HepG2 (cell line): ENCODE data around the gene STX4. TPM values are rescaled to one million over a fixed set of nuclear protein-coding genes. Genes with fewer than 3 reads are reported as not detected.

Experiments used
- KLF16 ChIP-seq, 2 experiments: sonication (generic) in 1 of 2; formaldehyde crosslinking in 1 of 2; IDR thresholded peaks; 2 replicates each; pipeline versions ENCODE4 v1.6.1 to v1.8.0; 2016 to 2023; ENCODE audit warnings: missing genetic modification reagents in 2 of 2, missing compliant biosample characterization in 1 of 2
- SMAD9 ChIP-seq: sonication (generic); formaldehyde crosslinking; IDR thresholded peaks from 2 replicates; pipeline ENCODE4 v1.5.1; 2020; ENCODE audit warnings: mild to moderate bottlenecking, missing genetic modification reagents
- TOPORS ChIP-seq: sonication (generic); formaldehyde crosslinking; IDR thresholded peaks from 2 replicates; pipeline ENCODE4 v1.8.0; 2023; ENCODE audit warnings: mild to moderate bottlenecking, missing genetic modification reagents
- TRIM24 ChIP-seq: sonication (generic); formaldehyde crosslinking; IDR thresholded peaks from 2 replicates; pipeline ENCODE4 v1.8.0; 2022; ENCODE audit warnings: mild to moderate bottlenecking, missing genetic modification reagents
- ZKSCAN5 ChIP-seq: sonication (generic); formaldehyde crosslinking; IDR thresholded peaks from 2 replicates; pipeline ENCODE4 v1.5.1; 2020; ENCODE audit warnings: mild to moderate bottlenecking, missing genetic modification reagents
- ZNF678 ChIP-seq: sonication (generic); formaldehyde crosslinking; IDR thresholded peaks from 2 replicates; pipeline ENCODE4 v1.4.0; 2020; ENCODE audit warnings: mild to moderate bottlenecking, missing genetic modification reagents
- polyA plus RNA-seq, 8 experiments: library from polyadenylated mRNA; depleted of rRNA in 3 of 8; stranded (reverse) in 7 of 8; unstranded in 1 of 8; fragments of >200 nt; fragmentation: Illumina TruSeq in 4 of 8; extraction: Trizol in 4 of 8; gene quantifications; 2 replicates each; pipeline versions ENCODE4 v1.2.1 to v1.2.3, GENCODE V29; 2011 to 2016; ENCODE audit warnings: low read depth in 4 of 8, missing spikeins in 1 of 8, mixed read lengths in 1 of 8; ENCODE audit not compliant: insufficient read depth in 1 of 8
- total RNA-seq, 5 experiments: library from RNA; depleted of rRNA; stranded (reverse); fragments of >200 nt; fragmentation: Illumina TruSeq; extraction: Trizol; gene quantifications; 2 replicates each; pipeline ENCODE4 v1.2.3, GENCODE V29; 2016; ENCODE audit warnings: low read depth in 1 of 5
- TF ChIP-seq, protein P1 (sequence below): sonication (generic); formaldehyde crosslinking; IDR thresholded peaks from 2 replicates; pipeline ENCODE4 v1.5.0; 2020; ENCODE audit warnings: missing genetic modification reagents, mild to moderate bottlenecking, borderline replicate concordance
- TF ChIP-seq, protein P2 (sequence below): IDR thresholded peaks from 2 replicates; pipeline ENCODE4 v1.6.1; 2016; ENCODE audit warnings: mild to moderate bottlenecking
- TF ChIP-seq, protein P3 (sequence below): sonication (generic); formaldehyde crosslinking; conservative IDR thresholded peaks from 2 replicates; pipeline ENCODE4 v1.4.0; 2020; ENCODE audit warnings: missing genetic modification reagents
- TF ChIP-seq, protein P4 (sequence below): sonication (generic); formaldehyde crosslinking; IDR thresholded peaks from 2 replicates; pipeline ENCODE4 v1.5.0; 2020; ENCODE audit warnings: mild to moderate bottlenecking, missing genetic modification reagents
- TF ChIP-seq, protein P5 (sequence below): sonication (generic); formaldehyde crosslinking; IDR thresholded peaks from 2 replicates; pipeline ENCODE4 v1.5.1; 2020; ENCODE audit warnings: mild to moderate bottlenecking, missing genetic modification reagents, borderline replicate concordance
- TF ChIP-seq, protein P6 (sequence below): sonication (generic); formaldehyde crosslinking; IDR thresholded peaks from 2 replicates; pipeline ENCODE4 v1.5.1; 2020; ENCODE audit warnings: mild to moderate bottlenecking, missing genetic modification reagents

STX4 gene
- total and polyA plus RNA-seq, 2 of the 13 experiments (the other 11 are each of a cell fraction or from before 2014, with no cell fraction given) = 29.2 to 34.6 TPM

DNA sequence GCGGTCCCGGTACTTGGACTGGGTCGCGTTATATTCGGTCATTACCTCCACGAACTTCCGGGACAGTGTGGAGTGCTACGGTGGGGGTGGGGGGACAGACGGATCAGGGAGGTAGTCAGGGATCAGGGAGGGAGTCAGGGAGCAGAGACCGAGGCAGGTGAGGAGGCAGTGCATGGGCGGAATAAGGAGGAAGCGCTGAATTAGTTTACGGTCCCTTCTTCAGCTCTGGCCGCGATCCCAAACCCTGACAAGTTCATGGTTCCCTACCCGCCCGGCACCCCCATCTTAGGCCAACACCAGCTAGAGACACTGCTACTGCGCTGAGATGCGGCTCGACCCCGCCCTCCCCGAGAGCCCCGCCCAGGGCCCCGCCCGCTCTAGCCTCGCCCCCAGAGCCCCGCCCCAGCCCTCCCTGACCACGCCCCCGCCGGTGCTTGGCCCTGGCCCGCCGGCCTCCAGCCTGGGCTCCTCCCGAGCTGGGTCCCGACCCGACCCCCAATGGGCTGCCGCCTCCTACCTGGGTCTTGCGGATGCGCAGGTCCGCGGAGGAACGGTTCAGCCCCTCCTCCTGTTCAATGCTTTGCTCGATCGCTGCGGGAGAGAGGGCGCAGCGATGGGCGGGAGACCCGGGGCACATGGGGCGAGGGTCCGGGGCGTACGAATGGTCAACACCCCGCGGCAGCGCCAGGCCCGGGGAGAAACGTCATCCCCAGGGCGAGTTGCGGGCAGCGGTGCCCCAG is 36.2 kb upstream of the STX4 start (continued):
- TF ChIP-seq, protein P1, sequence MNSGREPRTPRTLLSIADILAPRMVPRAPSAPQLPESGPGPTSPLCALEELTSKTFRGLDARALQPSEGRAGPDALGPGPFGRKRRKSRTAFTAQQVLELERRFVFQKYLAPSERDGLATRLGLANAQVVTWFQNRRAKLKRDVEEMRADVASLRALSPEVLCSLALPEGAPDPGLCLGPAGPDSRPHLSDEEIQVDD (CRISPR knock-in tag) = peak; percentile 31; the same call in 1 of the 2 replicates
- TF ChIP-seq, protein P2, sequence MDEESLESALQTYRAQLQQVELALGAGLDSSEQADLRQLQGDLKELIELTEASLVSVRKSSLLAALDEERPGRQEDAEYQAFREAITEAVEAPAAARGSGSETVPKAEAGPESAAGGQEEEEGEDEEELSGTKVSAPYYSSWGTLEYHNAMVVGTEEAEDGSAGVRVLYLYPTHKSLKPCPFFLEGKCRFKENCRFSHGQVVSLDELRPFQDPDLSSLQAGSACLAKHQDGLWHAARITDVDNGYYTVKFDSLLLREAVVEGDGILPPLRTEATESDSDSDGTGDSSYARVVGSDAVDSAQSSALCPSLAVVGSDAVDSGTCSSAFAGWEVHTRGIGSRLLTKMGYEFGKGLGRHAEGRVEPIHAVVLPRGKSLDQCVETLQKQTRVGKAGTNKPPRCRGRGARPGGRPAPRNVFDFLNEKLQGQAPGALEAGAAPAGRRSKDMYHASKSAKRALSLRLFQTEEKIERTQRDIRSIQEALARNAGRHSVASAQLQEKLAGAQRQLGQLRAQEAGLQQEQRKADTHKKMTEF (CRISPR knock-in tag) = peak; percentile 81
- TF ChIP-seq SMAD9 (CRISPR knock-in tag) = 0 out of 2 replicates have a peak, but pooled peaks have one; percentile 23
- TF ChIP-seq, protein P3, sequence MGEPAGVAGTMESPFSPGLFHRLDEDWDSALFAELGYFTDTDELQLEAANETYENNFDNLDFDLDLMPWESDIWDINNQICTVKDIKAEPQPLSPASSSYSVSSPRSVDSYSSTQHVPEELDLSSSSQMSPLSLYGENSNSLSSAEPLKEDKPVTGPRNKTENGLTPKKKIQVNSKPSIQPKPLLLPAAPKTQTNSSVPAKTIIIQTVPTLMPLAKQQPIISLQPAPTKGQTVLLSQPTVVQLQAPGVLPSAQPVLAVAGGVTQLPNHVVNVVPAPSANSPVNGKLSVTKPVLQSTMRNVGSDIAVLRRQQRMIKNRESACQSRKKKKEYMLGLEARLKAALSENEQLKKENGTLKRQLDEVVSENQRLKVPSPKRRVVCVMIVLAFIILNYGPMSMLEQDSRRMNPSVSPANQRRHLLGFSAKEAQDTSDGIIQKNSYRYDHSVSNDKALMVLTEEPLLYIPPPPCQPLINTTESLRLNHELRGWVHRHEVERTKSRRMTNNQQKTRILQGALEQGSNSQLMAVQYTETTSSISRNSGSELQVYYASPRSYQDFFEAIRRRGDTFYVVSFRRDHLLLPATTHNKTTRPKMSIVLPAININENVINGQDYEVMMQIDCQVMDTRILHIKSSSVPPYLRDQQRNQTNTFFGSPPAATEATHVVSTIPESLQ (CRISPR knock-in tag) = 0 out of 2 replicates have a peak, but pooled peaks have one; percentile 39
- no peak for TF ChIP-seq ZKSCAN5 (CRISPR knock-in tag)
- TF ChIP-seq, protein P4, sequence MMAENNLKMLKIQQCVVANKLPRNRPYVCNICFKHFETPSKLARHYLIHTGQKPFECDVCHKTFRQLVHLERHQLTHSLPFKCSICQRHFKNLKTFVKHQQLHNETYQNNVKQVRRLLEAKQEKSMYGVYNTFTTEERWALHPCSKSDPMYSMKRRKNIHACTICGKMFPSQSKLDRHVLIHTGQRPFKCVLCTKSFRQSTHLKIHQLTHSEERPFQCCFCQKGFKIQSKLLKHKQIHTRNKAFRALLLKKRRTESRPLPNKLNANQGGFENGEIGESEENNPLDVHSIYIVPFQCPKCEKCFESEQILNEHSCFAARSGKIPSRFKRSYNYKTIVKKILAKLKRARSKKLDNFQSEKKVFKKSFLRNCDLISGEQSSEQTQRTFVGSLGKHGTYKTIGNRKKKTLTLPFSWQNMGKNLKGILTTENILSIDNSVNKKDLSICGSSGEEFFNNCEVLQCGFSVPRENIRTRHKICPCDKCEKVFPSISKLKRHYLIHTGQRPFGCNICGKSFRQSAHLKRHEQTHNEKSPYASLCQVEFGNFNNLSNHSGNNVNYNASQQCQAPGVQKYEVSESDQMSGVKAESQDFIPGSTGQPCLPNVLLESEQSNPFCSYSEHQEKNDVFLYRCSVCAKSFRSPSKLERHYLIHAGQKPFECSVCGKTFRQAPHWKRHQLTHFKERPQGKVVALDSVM (CRISPR knock-in tag) = peak; percentile 65; the same call in 1 of the 2 replicates
- TF ChIP-seq, protein P5, sequence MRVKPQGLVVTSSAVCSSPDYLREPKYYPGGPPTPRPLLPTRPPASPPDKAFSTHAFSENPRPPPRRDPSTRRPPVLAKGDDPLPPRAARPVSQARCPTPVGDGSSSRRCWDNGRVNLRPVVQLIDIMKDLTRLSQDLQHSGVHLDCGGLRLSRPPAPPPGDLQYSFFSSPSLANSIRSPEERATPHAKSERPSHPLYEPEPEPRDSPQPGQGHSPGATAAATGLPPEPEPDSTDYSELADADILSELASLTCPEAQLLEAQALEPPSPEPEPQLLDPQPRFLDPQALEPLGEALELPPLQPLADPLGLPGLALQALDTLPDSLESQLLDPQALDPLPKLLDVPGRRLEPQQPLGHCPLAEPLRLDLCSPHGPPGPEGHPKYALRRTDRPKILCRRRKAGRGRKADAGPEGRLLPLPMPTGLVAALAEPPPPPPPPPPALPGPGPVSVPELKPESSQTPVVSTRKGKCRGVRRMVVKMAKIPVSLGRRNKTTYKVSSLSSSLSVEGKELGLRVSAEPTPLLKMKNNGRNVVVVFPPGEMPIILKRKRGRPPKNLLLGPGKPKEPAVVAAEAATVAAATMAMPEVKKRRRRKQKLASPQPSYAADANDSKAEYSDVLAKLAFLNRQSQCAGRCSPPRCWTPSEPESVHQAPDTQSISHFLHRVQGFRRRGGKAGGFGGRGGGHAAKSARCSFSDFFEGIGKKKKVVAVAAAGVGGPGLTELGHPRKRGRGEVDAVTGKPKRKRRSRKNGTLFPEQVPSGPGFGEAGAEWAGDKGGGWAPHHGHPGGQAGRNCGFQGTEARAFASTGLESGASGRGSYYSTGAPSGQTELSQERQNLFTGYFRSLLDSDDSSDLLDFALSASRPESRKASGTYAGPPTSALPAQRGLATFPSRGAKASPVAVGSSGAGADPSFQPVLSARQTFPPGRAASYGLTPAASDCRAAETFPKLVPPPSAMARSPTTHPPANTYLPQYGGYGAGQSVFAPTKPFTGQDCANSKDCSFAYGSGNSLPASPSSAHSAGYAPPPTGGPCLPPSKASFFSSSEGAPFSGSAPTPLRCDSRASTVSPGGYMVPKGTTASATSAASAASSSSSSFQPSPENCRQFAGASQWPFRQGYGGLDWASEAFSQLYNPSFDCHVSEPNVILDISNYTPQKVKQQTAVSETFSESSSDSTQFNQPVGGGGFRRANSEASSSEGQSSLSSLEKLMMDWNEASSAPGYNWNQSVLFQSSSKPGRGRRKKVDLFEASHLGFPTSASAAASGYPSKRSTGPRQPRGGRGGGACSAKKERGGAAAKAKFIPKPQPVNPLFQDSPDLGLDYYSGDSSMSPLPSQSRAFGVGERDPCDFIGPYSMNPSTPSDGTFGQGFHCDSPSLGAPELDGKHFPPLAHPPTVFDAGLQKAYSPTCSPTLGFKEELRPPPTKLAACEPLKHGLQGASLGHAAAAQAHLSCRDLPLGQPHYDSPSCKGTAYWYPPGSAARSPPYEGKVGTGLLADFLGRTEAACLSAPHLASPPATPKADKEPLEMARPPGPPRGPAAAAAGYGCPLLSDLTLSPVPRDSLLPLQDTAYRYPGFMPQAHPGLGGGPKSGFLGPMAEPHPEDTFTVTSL (CRISPR knock-in tag) = peak; percentile 83; the same call in 1 of the 2 replicates
- TF ChIP-seq KLF16 (CRISPR knock-in tag; IDR thresholded peaks at IDR 0.05) = no peak
- TF ChIP-seq TRIM24 (CRISPR knock-in tag) = no peak
- TF ChIP-seq, protein P6, sequence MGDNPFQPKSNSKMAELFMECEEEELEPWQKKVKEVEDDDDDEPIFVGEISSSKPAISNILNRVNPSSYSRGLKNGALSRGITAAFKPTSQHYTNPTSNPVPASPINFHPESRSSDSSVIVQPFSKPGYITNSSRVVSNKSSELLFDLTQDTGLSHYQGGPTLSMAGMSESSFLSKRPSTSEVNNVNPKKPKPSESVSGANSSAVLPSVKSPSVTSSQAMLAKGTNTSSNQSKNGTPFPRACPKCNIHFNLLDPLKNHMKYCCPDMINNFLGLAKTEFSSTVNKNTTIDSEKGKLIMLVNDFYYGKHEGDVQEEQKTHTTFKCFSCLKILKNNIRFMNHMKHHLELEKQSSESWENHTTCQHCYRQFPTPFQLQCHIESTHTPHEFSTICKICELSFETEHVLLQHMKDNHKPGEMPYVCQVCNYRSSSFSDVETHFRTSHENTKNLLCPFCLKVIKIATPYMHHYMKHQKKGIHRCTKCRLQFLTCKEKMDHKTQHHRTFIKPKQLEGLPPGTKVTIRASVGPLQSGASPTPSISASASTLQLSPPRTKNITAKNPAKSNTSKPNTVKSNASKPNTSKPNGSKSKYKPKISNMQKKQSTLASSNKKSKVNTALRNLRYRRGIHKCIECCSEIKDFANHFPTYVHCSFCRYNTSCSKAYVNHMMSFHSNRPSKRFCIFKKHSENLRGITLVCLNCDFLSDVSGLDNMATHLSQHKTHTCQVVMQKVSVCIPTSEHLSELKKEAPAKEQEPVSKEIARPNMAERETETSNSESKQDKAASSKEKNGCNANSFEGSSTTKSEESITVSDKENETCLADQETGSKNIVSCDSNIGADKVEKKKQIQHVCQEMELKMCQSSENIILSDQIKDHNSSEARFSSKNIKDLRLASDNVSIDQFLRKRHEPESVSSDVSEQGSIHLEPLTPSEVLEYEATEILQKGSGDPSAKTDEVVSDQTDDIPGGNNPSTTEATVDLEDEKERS = no peak
- TF ChIP-seq TOPORS (CRISPR knock-in tag) = peak; percentile 73
- TF ChIP-seq ZNF678 = 0 out of 2 replicates have a peak, but pooled peaks have one; percentile 21
